Measurements from ENCODE around the gene ADAMTSL1.

ADAMTSL1 gene

GRCh38 chr9:18566121-18566520, 92.2 kb downstream of the ADAMTSL1 start:
- Histone ChIP-seq H3K9ac (ENCODE audit: low read depth, low read length) (peak overlapping the region; percentile 59), H3K4me1 (ENCODE audit: control insufficient read depth, insufficient read depth, low read length) (peaks cover 43% of the 10 kb centered on the region), H3K36me3 (ENCODE audit: insufficient read depth, low read length) (no peaks in the 10 kb centered on the region), H3K9me3 (replicated peaks; ENCODE audit: low read length) (no peaks in the 10 kb centered on the region), H3K27me3 (ENCODE audit: control insufficient read depth, insufficient read depth, low read length) (no peaks in the 10 kb centered on the region), H3K4me2 (ENCODE audit: low read length) (peak overlapping the region; percentile 59), H3K4me3 (ENCODE audit: low read length) (peak overlapping the region; percentile 15)

- peaks cover 43% of the 10 kb centered on the region for H3K4me1 ChIP-seq (ENCODE audit: control insufficient read depth, insufficient read depth, low read length)
- H3K4me3 ChIP-seq (ENCODE audit: low read length) = no peak overlapping the region
- H3K9me3 ChIP-seq (replicated peaks; ENCODE audit: low read length) = no peaks in the 10 kb centered on the region
- no peak overlapping the region for H3K9ac ChIP-seq (ENCODE audit: low read depth, low read length)
- no peak overlapping the region for H3K4me2 ChIP-seq (ENCODE audit: low read length)
- H3K27me3 ChIP-seq (ENCODE audit: control insufficient read depth, insufficient read depth, low read length) = no peaks in the 10 kb centered on the region
- H3K36me3 ChIP-seq (ENCODE audit: insufficient read depth, low read length) = peaks cover 5% of the 10 kb centered on the region
Observed at GRCh38 chr9:18568973-18569372, 95.0 kb downstream of the ADAMTSL1 start.

GRCh38 chr9:18569941-18570630, 96.1 kb downstream of the ADAMTSL1 start:
- Histone ChIP-seq H3K9ac (ENCODE audit: low read depth, low read length) (no peak overlapping the region), H3K4me2 (ENCODE audit: low read length) (no peak overlapping the region), H3K4me3 (ENCODE audit: low read length) (no peak overlapping the region), H3K27me3 (ENCODE audit: control insufficient read depth, insufficient read depth, low read length) (no peaks in the 10 kb centered on the region), H3K36me3 (ENCODE audit: insufficient read depth, low read length) (peaks cover 14% of the 10 kb centered on the region), H3K9me3 (replicated peaks; ENCODE audit: low read length) (no peaks in the 10 kb centered on the region), H3K4me1 (ENCODE audit: control insufficient read depth, insufficient read depth, low read length) (peaks cover 39% of the 10 kb centered on the region)

GRCh38 chr9:18573021-18573556, 99.1 kb downstream of the ADAMTSL1 start:
- H3K27me3 ChIP-seq (ENCODE audit: control insufficient read depth, insufficient read depth, low read length) = no peaks in the 10 kb centered on the region
- H3K4me3 ChIP-seq (ENCODE audit: low read length) = no peak overlapping the region
- peaks cover 27% of the 10 kb centered on the region for H3K4me1 ChIP-seq (ENCODE audit: control insufficient read depth, insufficient read depth, low read length)
- peaks cover 25% of the 10 kb centered on the region for H3K36me3 ChIP-seq (ENCODE audit: insufficient read depth, low read length)
- no peak overlapping the region for H3K9ac ChIP-seq (ENCODE audit: low read depth, low read length)
- no peaks in the 10 kb centered on the region for H3K9me3 ChIP-seq (replicated peaks; ENCODE audit: low read length)
- no peak overlapping the region for H3K4me2 ChIP-seq (ENCODE audit: low read length)

- no peaks in the 10 kb centered on the region for H3K27me3 ChIP-seq (ENCODE audit: control insufficient read depth, insufficient read depth, low read length)
- H3K4me2 ChIP-seq (ENCODE audit: low read length) = no peak overlapping the region
- H3K36me3 ChIP-seq (ENCODE audit: insufficient read depth, low read length) = peaks cover 29% of the 10 kb centered on the region
- H3K9me3 ChIP-seq (replicated peaks; ENCODE audit: low read length) = no peaks in the 10 kb centered on the region
- H3K9ac ChIP-seq (ENCODE audit: low read depth, low read length) = no peak overlapping the region
- H3K4me3 ChIP-seq (ENCODE audit: low read length) = no peak overlapping the region
- H3K4me1 ChIP-seq (ENCODE audit: control insufficient read depth, insufficient read depth, low read length) = peaks cover 18% of the 10 kb centered on the region
Observed at GRCh38 chr9:18575686-18576085, 101.7 kb downstream of the ADAMTSL1 start.

- H3K4me3 ChIP-seq (ENCODE audit: low read length) = no peak overlapping the region
- H3K4me2 ChIP-seq (ENCODE audit: low read length) = peak overlapping the region; percentile 20
- peaks cover 23% of the 10 kb centered on the region for H3K4me1 ChIP-seq (ENCODE audit: control insufficient read depth, insufficient read depth, low read length)
- no peaks in the 10 kb centered on the region for H3K9me3 ChIP-seq (replicated peaks; ENCODE audit: low read length)
- H3K36me3 ChIP-seq (ENCODE audit: insufficient read depth, low read length) = peaks cover 26% of the 10 kb centered on the region
- no peak overlapping the region for H3K9ac ChIP-seq (ENCODE audit: low read depth, low read length)
- no peaks in the 10 kb centered on the region for H3K27me3 ChIP-seq (ENCODE audit: control insufficient read depth, insufficient read depth, low read length)
Observed at GRCh38 chr9:18579536-18579935, 105.6 kb downstream of the ADAMTSL1 start.

GRCh38 chr9:18580151-18580550, 106.2 kb downstream of the ADAMTSL1 start:
- Histone ChIP-seq H3K36me3 (ENCODE audit: insufficient read depth, low read length) (peaks cover 25% of the 10 kb centered on the region), H3K4me2 (ENCODE audit: low read length) (peak overlapping the region; percentile 13), H3K4me1 (ENCODE audit: control insufficient read depth, insufficient read depth, low read length) (peaks cover 23% of the 10 kb centered on the region), H3K27me3 (ENCODE audit: control insufficient read depth, insufficient read depth, low read length) (no peaks in the 10 kb centered on the region), H3K9me3 (replicated peaks; ENCODE audit: low read length) (no peaks in the 10 kb centered on the region), H3K9ac (ENCODE audit: low read depth, low read length) (no peak overlapping the region), H3K4me3 (ENCODE audit: low read length) (no peak overlapping the region)

GRCh38 chr9:18585996-18586395, 112.0 kb downstream of the ADAMTSL1 start:
- Histone ChIP-seq H3K27me3 (ENCODE audit: control insufficient read depth, insufficient read depth, low read length) (no peaks in the 10 kb centered on the region), H3K9ac (ENCODE audit: low read depth, low read length) (no peak overlapping the region), H3K4me1 (ENCODE audit: control insufficient read depth, insufficient read depth, low read length) (peaks cover 12% of the 10 kb centered on the region), H3K36me3 (ENCODE audit: insufficient read depth, low read length) (peaks cover 15% of the 10 kb centered on the region), H3K9me3 (replicated peaks; ENCODE audit: low read length) (no peaks in the 10 kb centered on the region), H3K4me3 (ENCODE audit: low read length) (no peak overlapping the region), H3K4me2 (ENCODE audit: low read length) (no peak overlapping the region)

- H3K9ac ChIP-seq (ENCODE audit: low read depth, low read length) = peak overlapping the region; percentile 31
- H3K4me1 ChIP-seq (ENCODE audit: control insufficient read depth, insufficient read depth, low read length) = peaks cover 10% of the 10 kb centered on the region
- H3K36me3 ChIP-seq (ENCODE audit: insufficient read depth, low read length) = peaks cover 16% of the 10 kb centered on the region
- peaks cover 8% of the 10 kb centered on the region for H3K9me3 ChIP-seq (replicated peaks; ENCODE audit: low read length)
- no peaks in the 10 kb centered on the region for H3K27me3 ChIP-seq (ENCODE audit: control insufficient read depth, insufficient read depth, low read length)
- peak overlapping the region; percentile 48 for H3K4me2 ChIP-seq (ENCODE audit: low read length)
- H3K4me3 ChIP-seq (ENCODE audit: low read length) = no peak overlapping the region
Observed at GRCh38 chr9:18588002-18588401, 114.0 kb downstream of the ADAMTSL1 start.

- peaks cover 8% of the 10 kb centered on the region for H3K9me3 ChIP-seq (replicated peaks; ENCODE audit: low read length)
- H3K4me1 ChIP-seq (ENCODE audit: control insufficient read depth, insufficient read depth, low read length) = peaks cover 10% of the 10 kb centered on the region
- no peak overlapping the region for H3K4me2 ChIP-seq (ENCODE audit: low read length)
- H3K36me3 ChIP-seq (ENCODE audit: insufficient read depth, low read length) = peaks cover 16% of the 10 kb centered on the region
- no peaks in the 10 kb centered on the region for H3K27me3 ChIP-seq (ENCODE audit: control insufficient read depth, insufficient read depth, low read length)
- H3K9ac ChIP-seq (ENCODE audit: low read depth, low read length) = no peak overlapping the region
- no peak overlapping the region for H3K4me3 ChIP-seq (ENCODE audit: low read length)
Observed at GRCh38 chr9:18591261-18591660, 117.3 kb downstream of the ADAMTSL1 start.

GRCh38 chr9:18594837-18595236, 120.9 kb downstream of the ADAMTSL1 start:
- no peak overlapping the region for H3K4me3 ChIP-seq (ENCODE audit: low read length)

GRCh38 chr9:18595597-18595996, 121.6 kb downstream of the ADAMTSL1 start:
- Histone ChIP-seq H3K4me2 (ENCODE audit: low read length) (no peak overlapping the region), H3K9me3 (replicated peaks; ENCODE audit: low read length) (peaks cover 8% of the 10 kb centered on the region), H3K9ac (ENCODE audit: low read depth, low read length) (no peak overlapping the region), H3K4me1 (ENCODE audit: control insufficient read depth, insufficient read depth, low read length) (peaks cover 18% of the 10 kb centered on the region), H3K27me3 (ENCODE audit: control insufficient read depth, insufficient read depth, low read length) (no peaks in the 10 kb centered on the region), H3K4me3 (ENCODE audit: low read length) (no peak overlapping the region), H3K36me3 (ENCODE audit: insufficient read depth, low read length) (peaks cover 16% of the 10 kb centered on the region)

More at GRCh38 chr9:18594837-18595236, 120.9 kb downstream of the ADAMTSL1 start:
- H3K9ac ChIP-seq (ENCODE audit: low read depth, low read length) = no peak overlapping the region
- H3K36me3 ChIP-seq (ENCODE audit: insufficient read depth, low read length) = peaks cover 16% of the 10 kb centered on the region
- no peaks in the 10 kb centered on the region for H3K27me3 ChIP-seq (ENCODE audit: control insufficient read depth, insufficient read depth, low read length)
- H3K4me1 ChIP-seq (ENCODE audit: control insufficient read depth, insufficient read depth, low read length) = peaks cover 18% of the 10 kb centered on the region
- H3K9me3 ChIP-seq (replicated peaks; ENCODE audit: low read length) = peaks cover 8% of the 10 kb centered on the region
- no peak overlapping the region for H3K4me2 ChIP-seq (ENCODE audit: low read length)
